Ramos (cell line): ENCODE results near the gene ZNF524.

Experiments
- in situ Hi-C: fragments of 300-500 bp; cut with MboI; formaldehyde crosslinking; loops from one replicate; pipeline ENCODE4 v1.14.3; 2022; ENCODE audit warnings: low sequenced_read_pairs; ENCODE audit not compliant: unreplicated experiment

ZNF524 gene

GRCh38 chr19:55638864-55639359, 38.8 kb downstream of the ZNF524 start:
- in situ Hi-C loops = loop anchor here (5.0 to 25.0 kb wide), 2 partner anchors 168 to 352 kb away; partner anchors contain the start of genes BRSK1 and HSPBP1

DNA sequence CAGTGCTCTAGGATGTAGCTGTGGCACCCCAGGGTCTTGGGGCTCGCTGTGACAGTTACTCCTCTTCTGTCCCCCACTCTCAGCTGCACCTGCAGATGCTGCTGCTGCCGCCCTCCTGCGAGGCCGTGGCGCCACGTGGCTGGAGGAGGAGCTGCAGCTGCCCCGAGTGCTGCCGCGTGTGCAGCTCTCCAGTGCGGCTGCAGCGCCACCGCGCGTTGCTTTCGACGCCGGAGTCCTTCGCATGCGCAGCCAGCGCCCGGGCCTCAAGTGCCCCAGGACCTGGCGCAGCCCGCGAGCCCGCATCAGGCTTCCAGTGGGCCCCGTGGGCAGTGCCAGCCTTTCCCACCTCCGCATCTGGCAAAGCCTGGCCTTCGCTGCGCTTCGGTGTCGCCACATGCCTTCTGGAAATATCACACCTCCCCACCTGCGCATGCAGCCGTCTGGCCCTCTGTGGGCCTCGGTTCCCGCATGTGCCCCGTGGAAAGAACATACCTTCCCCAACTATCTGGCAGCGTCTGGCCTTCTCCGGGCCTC, 40.0 kb downstream of the ZNF524 start:
- in situ Hi-C loops = loop anchor here (25.0 kb wide), 1 partner anchor 353 kb away; the partner anchor contains the start of genes BRSK1 and HSPBP1

DNA sequence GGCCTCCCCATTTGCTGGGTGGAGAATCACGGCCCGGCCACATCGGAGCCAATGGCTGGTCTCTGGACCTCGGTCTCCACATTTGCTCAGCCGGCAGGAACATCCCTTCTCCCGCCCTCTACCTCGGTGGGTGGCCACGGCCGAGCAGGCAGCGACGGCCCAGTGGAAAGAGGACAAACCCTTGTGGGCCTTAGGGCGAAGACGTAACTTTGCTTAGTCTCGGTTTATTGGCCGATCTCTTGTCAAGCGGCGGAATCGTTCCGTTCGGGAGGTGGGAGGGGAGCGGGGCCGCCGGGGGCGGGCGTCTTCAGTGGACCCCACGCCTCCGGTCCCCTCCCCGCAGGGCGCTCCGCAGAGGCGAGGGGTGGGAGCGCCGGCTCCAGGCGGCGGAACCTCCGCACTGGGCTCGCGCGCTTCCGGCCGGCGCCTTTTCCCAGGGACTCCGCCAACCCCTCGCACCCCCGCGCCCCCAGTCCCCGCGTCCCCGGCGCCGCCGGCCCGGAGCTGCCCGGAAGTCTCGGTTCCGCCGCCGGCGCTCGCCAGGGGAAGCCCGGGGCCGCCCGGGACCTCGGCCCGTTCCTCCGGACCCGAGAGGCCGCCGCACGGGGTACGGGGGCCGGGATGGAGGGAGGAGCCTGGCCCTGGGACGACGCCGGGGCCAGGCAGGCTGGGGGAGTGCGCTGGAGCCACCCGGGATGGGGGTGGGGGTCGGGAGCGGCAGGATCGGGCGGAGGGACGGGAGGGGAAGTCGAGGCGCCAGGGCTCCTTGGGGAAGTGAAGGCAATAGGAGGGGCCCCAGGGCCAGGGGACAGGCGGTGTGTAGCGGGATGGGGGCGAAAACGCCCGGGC, 40.7 kb downstream of the ZNF524 start, which contains the start of gene ZNF580:
Gene ZNF580, plus strand, starts transcription at position 426 of the 849 bp plus-strand sequence. CDS start 1,507 bp downstream, outside the sequence.
- in situ Hi-C loops = loop anchor here (25.0 kb wide), 1 partner anchor 354 kb away; the partner anchor contains the start of genes BRSK1 and HSPBP1

GRCh38 chr19:55641426-55642152, 41.5 kb downstream of the ZNF524 start:
- in situ Hi-C loops = loop anchor here (25.0 kb wide), 1 partner anchor 354 kb away; the partner anchor contains the start of genes BRSK1 and HSPBP1

- in situ Hi-C loops = loop anchor here (25.0 kb wide), 1 partner anchor 355 kb away; the partner anchor contains the start of genes BRSK1 and HSPBP1
Observed at GRCh38 chr19:55642153-55643002, 42.3 kb downstream of the ZNF524 start.

DNA sequence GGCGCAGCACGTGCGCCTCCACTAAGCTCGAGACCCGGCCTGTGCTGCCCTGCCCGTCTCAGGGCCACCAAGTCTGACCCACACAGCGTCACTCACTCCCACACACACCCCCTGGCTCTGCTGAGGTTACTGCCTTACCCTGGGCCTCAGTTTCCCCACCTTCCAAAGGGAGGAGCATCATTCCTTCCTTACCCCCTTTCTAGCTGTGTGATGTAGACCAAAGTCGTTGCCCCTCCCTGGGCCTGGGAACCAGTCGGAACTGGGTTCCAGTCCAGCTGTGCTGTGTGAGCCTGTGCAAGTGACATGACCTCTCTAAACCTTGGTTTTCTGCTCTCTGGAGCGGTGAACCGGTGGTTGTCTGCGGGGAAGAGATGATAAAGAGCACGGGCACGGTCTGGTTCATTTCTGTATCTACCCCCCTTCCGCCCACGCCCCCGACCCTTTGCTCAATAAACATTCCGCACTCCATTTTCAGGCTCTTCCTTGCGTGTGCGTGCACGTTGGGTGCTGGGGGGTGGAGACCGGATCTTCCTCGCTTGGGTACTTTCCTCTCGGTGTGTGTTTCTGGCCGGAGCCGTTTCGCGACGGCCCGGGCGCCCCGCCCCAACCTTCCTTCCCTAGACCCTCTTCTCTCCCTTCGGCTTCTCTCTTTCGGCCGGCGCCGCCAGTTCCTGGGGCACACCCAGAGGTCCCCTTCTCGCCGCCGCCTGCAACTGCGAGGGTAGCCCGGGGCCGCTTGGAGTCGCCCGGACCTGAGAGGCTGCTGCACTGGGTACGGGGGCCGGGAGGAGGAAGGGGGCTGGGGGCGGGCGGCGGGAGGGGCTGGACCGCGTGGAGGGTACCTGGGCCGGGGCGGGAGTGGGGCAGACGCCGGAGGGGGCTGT, 43.2 kb downstream of the ZNF524 start, which contains the start of gene ZNF581:
Gene ZNF581, plus strand, starts transcription at position 647 of the 884 bp plus-strand sequence. CDS start 923 bp downstream, outside the sequence.
- in situ Hi-C loops = loop anchor here (25.0 kb wide), 1 partner anchor 356 kb away; the partner anchor contains the start of genes BRSK1 and HSPBP1

- in situ Hi-C loops = loop anchor here (25.0 kb wide), 1 partner anchor 357 kb away; the partner anchor contains the start of genes BRSK1 and HSPBP1
Observed at GRCh38 chr19:55643887-55644176, 43.7 kb downstream of the ZNF524 start.

GRCh38 chr19:55644191-55644833, 44.2 kb downstream of the ZNF524 start:
- in situ Hi-C loops = loop anchor here (25.0 kb wide), 1 partner anchor 357 kb away; the partner anchor contains the start of genes BRSK1 and HSPBP1

- in situ Hi-C loops = loop anchor here (25.0 kb wide), 1 partner anchor 358 kb away; the partner anchor contains the start of genes BRSK1 and HSPBP1
Observed at GRCh38 chr19:55644842-55645511, 44.9 kb downstream of the ZNF524 start.

GRCh38 chr19:55645512-55645881, 45.4 kb downstream of the ZNF524 start:
- in situ Hi-C loops = loop anchor here (25.0 kb wide), 1 partner anchor 358 kb away; the partner anchor contains the start of genes BRSK1 and HSPBP1

DNA sequence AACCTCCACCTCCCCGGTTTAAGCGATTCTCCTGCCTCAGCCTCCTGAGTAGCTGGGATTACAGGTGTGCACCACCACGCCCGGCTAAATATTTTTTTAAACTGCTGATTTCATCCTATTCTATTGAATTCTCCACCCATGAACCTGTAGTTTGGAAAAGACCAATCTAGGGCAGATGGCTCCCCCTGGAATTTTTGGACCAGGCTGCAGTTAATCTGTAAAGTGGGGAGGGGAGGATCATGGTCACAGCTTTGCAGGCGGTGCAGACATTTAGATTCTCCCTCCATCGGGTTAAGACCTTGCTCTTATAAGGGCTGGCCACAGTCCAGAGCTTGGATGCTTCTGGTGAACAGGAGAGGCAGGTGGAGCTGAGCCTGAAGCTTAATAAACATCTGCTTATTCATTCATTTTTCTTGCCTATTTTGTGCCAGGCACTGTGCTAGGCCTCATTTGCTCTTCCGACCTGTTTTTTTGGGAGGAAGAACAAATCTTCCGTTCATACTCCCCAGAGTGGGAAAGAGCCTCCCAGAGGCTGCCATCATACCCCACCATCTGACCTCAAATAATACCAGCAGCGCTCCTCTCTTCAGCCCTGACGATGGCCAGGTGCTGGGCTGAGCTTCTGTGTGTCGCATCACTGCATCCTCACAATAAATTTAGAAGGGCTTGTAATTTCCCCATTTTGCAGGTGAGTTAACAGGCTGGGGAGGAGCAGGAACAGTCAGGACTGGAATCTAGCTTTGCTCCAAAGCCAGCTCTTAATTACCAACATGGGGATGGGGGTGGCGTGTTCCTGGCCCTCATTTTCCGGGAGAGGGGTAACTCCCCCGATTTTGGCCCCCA, 47.0 kb downstream of the ZNF524 start:
- in situ Hi-C loops = loop anchor here (25.0 kb wide), 1 partner anchor 360 kb away; the partner anchor contains the start of genes BRSK1 and HSPBP1

- in situ Hi-C loops = loop anchor here (25.0 kb wide), 1 partner anchor 361 kb away; the partner anchor contains the start of genes BRSK1 and HSPBP1
Observed at GRCh38 chr19:55647732-55648584, 47.9 kb downstream of the ZNF524 start, which contains the start of gene CCDC106. Gene CCDC106, plus strand, starts transcription at chr19:55648212. Its CDS starts 835 bp downstream, at chr19:55649047.

GRCh38 chr19:55648585-55649267, 48.6 kb downstream of the ZNF524 start:
- in situ Hi-C loops = loop anchor here (25.0 kb wide), 1 partner anchor 361 kb away; the partner anchor contains the start of genes BRSK1 and HSPBP1
